ENCODE data around the gene CBARP.
A peak's percentile ranks its signal among the peaks of the same experiment; 100 is the strongest.

The CBARP gene

GRCh38 chr19:1240925-1241324 lies 3.1 kb upstream of the CBARP start:
- DNase-seq (ENCODE audit: low spot score) (no peak), FAIRE-seq (no peak)

GRCh38 chr19:1239796-1240737 lies 2.3 kb upstream of the CBARP start:
- FAIRE-seq (no peak), DNase-seq (ENCODE audit: low spot score) (peak; percentile 53)

GRCh38 chr19:1239420-1239795 lies 1.6 kb upstream of the CBARP start:
- no peak for DNase-seq (ENCODE audit: low spot score)
- no peak for FAIRE-seq

- DNase-seq (ENCODE audit: low spot score) (no peak), FAIRE-seq (no peak)
Measured at GRCh38 chr19:1238369-1239303, 831 bp upstream of the CBARP start.

GRCh38 chr19:1237027-1237659 lies 662 bp downstream of the CBARP start:
- FAIRE-seq, result no peak
- DNase-seq (ENCODE audit: low spot score), result no peak

GRCh38 chr19:1236576-1236975 lies 1.2 kb downstream of the CBARP start:
- DNase-seq (ENCODE audit: low spot score), result no peak
- FAIRE-seq, result no peak

- DNase-seq (ENCODE audit: low spot score) (peak; percentile 42), FAIRE-seq (no peak)
Measured at GRCh38 chr19:1235625-1236538, 1.9 kb downstream of the CBARP start.

- FAIRE-seq, result no peak
- no peak for DNase-seq (ENCODE audit: low spot score)
Measured at GRCh38 chr19:1234955-1235380, 2.8 kb downstream of the CBARP start.

- DNase-seq (ENCODE audit: low spot score) (no peak), FAIRE-seq (no peak)
Measured at GRCh38 chr19:1234051-1234954, 3.5 kb downstream of the CBARP start.

- DNase-seq (ENCODE audit: low spot score) (no peak), FAIRE-seq (no peak)
Measured at GRCh38 chr19:1233115-1233667, 4.6 kb downstream of the CBARP start.

GRCh38 chr19:1232652-1233072 lies 5.1 kb downstream of the CBARP start:
- FAIRE-seq, result no peak

GRCh38 chr19:1231729-1232637 lies 5.8 kb downstream of the CBARP start:
- FAIRE-seq (no peak), DNase-seq (ENCODE audit: low spot score) (no peak)

More at GRCh38 chr19:1232652-1233072, 5.1 kb downstream of the CBARP start:
- DNase-seq (ENCODE audit: low spot score), result no peak

- DNase-seq (ENCODE audit: low spot score), result no peak
- no peak for FAIRE-seq
Measured at GRCh38 chr19:1230783-1231489, 6.9 kb downstream of the CBARP start.

- FAIRE-seq (no peak), DNase-seq (ENCODE audit: low spot score) (no peak)
Measured at GRCh38 chr19:1229924-1230782, 7.7 kb downstream of the CBARP start.

GRCh38 chr19:1229056-1229923 lies 8.5 kb downstream of the CBARP start:
- no peak for DNase-seq (ENCODE audit: low spot score)
- FAIRE-seq, result no peak

Data from RCC 7860 (cell line).